ENCODE measurements around the gene CAPSL. TPM values are rescaled to one million over a fixed set of nuclear protein-coding genes. Genes with fewer than 3 reads are reported as not detected.

CAPSL gene
- total RNA-seq, 1 donor from 2014 or later = not detected

DNA sequence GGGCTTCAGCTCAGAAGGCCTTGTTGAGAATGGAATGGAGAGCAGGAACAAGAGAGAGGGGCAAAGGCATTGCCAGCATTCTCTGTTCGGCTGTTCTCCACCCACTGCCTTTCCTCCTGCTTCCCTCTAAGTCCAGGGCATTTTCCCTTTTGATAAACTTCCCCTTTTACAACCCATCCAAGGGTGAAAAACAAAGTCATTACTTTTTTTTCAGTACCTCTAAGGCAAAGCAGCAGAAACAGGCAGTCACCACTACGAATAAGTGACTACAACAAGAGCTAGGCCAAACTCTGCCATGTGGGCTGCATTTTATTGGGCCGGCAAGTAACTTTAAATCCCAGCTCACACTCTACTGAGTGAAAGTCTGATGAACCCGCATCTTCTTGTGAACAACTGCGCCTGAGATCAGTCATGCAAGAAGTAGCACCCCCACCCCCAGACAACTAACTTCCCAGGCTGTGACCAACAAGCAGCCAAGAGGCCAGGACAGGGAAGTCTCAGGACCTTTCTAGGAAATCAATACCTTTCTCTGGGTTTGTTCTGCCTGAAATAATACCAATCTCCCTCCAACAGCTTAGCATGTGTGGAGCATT lies 68.6 kb downstream of the CAPSL start:
- H3K27me3 Mint-ChIP-seq (ENCODE audit: unreplicated experiment) = no peaks in the 10 kb centered on the region
- TF ChIP-seq, protein P1, sequence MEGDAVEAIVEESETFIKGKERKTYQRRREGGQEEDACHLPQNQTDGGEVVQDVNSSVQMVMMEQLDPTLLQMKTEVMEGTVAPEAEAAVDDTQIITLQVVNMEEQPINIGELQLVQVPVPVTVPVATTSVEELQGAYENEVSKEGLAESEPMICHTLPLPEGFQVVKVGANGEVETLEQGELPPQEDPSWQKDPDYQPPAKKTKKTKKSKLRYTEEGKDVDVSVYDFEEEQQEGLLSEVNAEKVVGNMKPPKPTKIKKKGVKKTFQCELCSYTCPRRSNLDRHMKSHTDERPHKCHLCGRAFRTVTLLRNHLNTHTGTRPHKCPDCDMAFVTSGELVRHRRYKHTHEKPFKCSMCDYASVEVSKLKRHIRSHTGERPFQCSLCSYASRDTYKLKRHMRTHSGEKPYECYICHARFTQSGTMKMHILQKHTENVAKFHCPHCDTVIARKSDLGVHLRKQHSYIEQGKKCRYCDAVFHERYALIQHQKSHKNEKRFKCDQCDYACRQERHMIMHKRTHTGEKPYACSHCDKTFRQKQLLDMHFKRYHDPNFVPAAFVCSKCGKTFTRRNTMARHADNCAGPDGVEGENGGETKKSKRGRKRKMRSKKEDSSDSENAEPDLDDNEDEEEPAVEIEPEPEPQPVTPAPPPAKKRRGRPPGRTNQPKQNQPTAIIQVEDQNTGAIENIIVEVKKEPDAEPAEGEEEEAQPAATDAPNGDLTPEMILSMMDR (IDR thresholded peaks at IDR 0.05; ENCODE audit: partially characterized antibody, unreplicated experiment) = no peak
- no peak for DNase-seq
- H3K9me3 Mint-ChIP-seq (ENCODE audit: unreplicated experiment) = no peaks in the 10 kb centered on the region
- no peaks in the 10 kb centered on the region for H3K36me3 Mint-ChIP-seq (ENCODE audit: unreplicated experiment)
- no peak overlapping the region for H3K4me3 Mint-ChIP-seq (ENCODE audit: unreplicated experiment)
- H3K4me1 Mint-ChIP-seq (ENCODE audit: low read depth, unreplicated experiment) = no peaks in the 10 kb centered on the region
- H3K27ac Mint-ChIP-seq (ENCODE audit: unreplicated experiment) = no peak overlapping the region

DNA sequence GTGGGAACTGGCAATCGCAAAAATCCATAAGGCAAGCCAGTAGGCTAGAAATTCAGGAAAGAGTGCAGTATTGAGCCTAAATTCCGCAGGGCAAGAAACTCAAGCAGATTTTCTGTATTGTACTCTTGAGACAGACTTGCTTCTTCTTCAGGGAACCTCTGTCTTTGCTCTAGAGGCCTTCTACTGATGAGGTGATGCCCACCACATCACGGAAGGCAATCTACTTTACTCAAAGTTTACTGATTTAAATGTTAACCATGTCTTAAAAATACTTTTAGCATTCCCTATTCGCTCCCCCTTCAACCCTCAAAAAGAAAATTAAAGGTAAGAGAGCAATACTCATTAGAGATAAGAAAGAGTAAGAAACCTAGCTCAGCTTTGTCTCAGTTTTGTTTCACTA lies 70.4 kb downstream of the CAPSL start:
- no peaks in the 10 kb centered on the region for H3K9me3 Mint-ChIP-seq (ENCODE audit: unreplicated experiment)
- no peak overlapping the region for H3K4me3 Mint-ChIP-seq (ENCODE audit: unreplicated experiment)
- H3K36me3 Mint-ChIP-seq (ENCODE audit: unreplicated experiment) = no peaks in the 10 kb centered on the region
- H3K4me1 Mint-ChIP-seq (ENCODE audit: low read depth, unreplicated experiment) = no peaks in the 10 kb centered on the region
- DNase-seq = no peak
- H3K27me3 Mint-ChIP-seq (ENCODE audit: unreplicated experiment) = no peaks in the 10 kb centered on the region
- TF ChIP-seq, protein P1 (IDR thresholded peaks at IDR 0.05; ENCODE audit: partially characterized antibody, unreplicated experiment) = no peak
- no peak overlapping the region for H3K27ac Mint-ChIP-seq (ENCODE audit: unreplicated experiment)

DNA sequence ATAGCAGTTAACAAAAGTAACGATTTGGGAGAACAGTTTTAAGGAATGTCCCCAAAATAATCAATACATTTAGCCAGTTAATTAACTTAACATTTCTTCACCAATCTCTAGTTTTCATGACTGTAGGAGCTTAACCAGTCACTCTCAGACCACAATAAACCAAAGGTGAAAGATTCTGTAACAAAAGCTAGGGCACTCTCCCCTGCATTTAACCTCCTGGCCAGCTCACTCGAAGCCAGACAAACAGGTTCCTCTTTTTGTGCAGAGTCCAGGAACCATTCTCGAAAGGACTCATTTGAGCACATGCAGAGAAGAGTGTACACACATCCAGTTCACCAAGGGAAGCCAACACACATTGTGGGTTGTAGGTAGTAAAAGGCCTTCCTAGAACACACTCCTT lies 75.3 kb downstream of the CAPSL start:
- H3K9me3 Mint-ChIP-seq (ENCODE audit: unreplicated experiment) = no peaks in the 10 kb centered on the region
- H3K36me3 Mint-ChIP-seq (ENCODE audit: unreplicated experiment) = no peaks in the 10 kb centered on the region
- no peaks in the 10 kb centered on the region for H3K27me3 Mint-ChIP-seq (ENCODE audit: unreplicated experiment)
- DNase-seq = no peak
- H3K4me3 Mint-ChIP-seq (ENCODE audit: unreplicated experiment) = no peak overlapping the region
- H3K4me1 Mint-ChIP-seq (ENCODE audit: low read depth, unreplicated experiment) = no peaks in the 10 kb centered on the region
- H3K27ac Mint-ChIP-seq (ENCODE audit: unreplicated experiment) = no peak overlapping the region
- TF ChIP-seq, protein P1 (IDR thresholded peaks at IDR 0.05; ENCODE audit: partially characterized antibody, unreplicated experiment) = no peak

DNA sequence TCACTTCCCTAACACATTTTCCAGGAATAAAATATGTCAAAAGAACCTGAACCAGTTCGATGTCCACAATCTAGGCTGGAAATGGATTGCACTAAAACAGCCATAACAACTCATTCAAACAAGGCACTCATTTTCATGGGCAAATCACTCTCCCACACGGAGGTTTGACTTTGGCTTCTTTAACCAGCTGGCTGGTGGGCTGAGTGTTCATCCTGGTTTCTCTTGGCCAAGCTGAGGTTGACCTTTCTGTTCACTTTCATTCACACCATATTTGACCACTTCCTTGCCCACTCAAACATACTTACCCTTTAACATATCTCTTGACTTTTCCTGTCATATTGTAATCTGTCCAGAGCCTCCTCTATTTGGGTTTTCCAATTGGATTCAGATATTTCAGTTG lies 76.3 kb downstream of the CAPSL start:
- TF ChIP-seq, protein P1 (IDR thresholded peaks at IDR 0.05; ENCODE audit: partially characterized antibody, unreplicated experiment) = no peak
- DNase-seq = no peak
- H3K9me3 Mint-ChIP-seq (ENCODE audit: unreplicated experiment) = no peaks in the 10 kb centered on the region
- no peaks in the 10 kb centered on the region for H3K4me1 Mint-ChIP-seq (ENCODE audit: low read depth, unreplicated experiment)
- no peak overlapping the region for H3K4me3 Mint-ChIP-seq (ENCODE audit: unreplicated experiment)
- H3K36me3 Mint-ChIP-seq (ENCODE audit: unreplicated experiment) = no peaks in the 10 kb centered on the region
- H3K27me3 Mint-ChIP-seq (ENCODE audit: unreplicated experiment) = no peaks in the 10 kb centered on the region
- H3K27ac Mint-ChIP-seq (ENCODE audit: unreplicated experiment) = no peak overlapping the region

DNA sequence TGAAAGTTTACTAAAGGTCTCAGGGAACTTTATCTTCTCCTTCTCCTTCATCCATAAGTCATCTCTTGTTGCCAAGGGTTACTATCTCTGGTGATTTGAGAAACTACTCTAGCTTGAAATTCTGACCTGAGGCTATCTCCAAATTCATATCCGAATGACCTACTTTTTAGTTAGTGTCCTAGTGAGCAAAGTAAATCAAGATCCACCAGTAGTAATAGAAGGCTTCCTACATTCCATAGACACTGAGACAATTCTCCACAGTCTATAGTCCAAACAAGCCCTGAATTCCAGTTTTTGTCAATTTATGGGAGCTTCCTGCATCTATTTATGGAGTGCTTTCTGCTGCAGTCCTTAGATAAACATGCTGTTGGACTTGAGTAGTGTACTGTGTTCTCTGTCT lies 76.7 kb downstream of the CAPSL start:
- DNase-seq = no peak
- Mint-ChIP-seq H3K4me1 (ENCODE audit: low read depth, unreplicated experiment) (no peaks in the 10 kb centered on the region), H3K27me3 (ENCODE audit: unreplicated experiment) (no peaks in the 10 kb centered on the region), H3K36me3 (ENCODE audit: unreplicated experiment) (no peaks in the 10 kb centered on the region), H3K27ac (ENCODE audit: unreplicated experiment) (no peak overlapping the region), H3K9me3 (ENCODE audit: unreplicated experiment) (no peaks in the 10 kb centered on the region), H3K4me3 (ENCODE audit: unreplicated experiment) (no peak overlapping the region)
- TF ChIP-seq, protein P1 (IDR thresholded peaks at IDR 0.05; ENCODE audit: partially characterized antibody, unreplicated experiment) = no peak
